ENCODE measurements around the gene IGFBP1. TPM values are rescaled to one million over a fixed set of nuclear protein-coding genes. Genes with fewer than 3 reads are reported as not detected.

IGFBP1 gene
- total RNA-seq, 2 donors from 2014 or later, result not detected

DNA sequence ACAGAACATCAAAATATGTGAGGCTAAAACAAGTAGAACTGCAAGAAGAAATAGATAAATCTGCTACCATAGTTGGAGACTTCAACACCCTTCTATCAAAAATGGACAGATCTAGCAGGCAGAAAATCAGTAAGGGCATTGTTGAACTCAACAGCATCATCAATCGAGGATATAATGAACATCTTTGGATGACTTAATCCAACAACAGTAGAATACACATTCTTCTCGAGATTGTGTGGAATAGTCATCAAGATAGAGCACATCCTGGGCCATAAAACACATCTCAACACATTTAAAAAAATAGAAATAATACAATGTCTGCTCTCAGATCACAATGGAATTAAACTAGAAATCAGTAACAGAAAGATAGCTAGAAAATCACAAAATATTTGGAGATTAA, 9.9 kb downstream of the IGFBP1 start:
- no peak overlapping the region for H3K4me3 ChIP-seq
- no peak for ATAC-seq (ENCODE audit: insufficient number of reproducible peaks, low FRiP score, low read depth)
- no peaks in the 10 kb centered on the region for H3K9me3 ChIP-seq
- no peaks in the 10 kb centered on the region for H3K4me1 ChIP-seq (ENCODE audit: control insufficient read depth in 1 of 2, low read depth in 2 of 2)
- H3K27me3 ChIP-seq (replicated peaks; ENCODE audit: insufficient read depth), result no peaks in the 10 kb centered on the region
- TF ChIP-seq, protein P1, sequence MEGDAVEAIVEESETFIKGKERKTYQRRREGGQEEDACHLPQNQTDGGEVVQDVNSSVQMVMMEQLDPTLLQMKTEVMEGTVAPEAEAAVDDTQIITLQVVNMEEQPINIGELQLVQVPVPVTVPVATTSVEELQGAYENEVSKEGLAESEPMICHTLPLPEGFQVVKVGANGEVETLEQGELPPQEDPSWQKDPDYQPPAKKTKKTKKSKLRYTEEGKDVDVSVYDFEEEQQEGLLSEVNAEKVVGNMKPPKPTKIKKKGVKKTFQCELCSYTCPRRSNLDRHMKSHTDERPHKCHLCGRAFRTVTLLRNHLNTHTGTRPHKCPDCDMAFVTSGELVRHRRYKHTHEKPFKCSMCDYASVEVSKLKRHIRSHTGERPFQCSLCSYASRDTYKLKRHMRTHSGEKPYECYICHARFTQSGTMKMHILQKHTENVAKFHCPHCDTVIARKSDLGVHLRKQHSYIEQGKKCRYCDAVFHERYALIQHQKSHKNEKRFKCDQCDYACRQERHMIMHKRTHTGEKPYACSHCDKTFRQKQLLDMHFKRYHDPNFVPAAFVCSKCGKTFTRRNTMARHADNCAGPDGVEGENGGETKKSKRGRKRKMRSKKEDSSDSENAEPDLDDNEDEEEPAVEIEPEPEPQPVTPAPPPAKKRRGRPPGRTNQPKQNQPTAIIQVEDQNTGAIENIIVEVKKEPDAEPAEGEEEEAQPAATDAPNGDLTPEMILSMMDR (IDR thresholded peaks at IDR 0.05), result no peak
- no peak for DNase-seq (ENCODE audit: low spot score)
- H3K27ac ChIP-seq, result no peak overlapping the region
- H3K36me3 ChIP-seq, result no peaks in the 10 kb centered on the region

DNA sequence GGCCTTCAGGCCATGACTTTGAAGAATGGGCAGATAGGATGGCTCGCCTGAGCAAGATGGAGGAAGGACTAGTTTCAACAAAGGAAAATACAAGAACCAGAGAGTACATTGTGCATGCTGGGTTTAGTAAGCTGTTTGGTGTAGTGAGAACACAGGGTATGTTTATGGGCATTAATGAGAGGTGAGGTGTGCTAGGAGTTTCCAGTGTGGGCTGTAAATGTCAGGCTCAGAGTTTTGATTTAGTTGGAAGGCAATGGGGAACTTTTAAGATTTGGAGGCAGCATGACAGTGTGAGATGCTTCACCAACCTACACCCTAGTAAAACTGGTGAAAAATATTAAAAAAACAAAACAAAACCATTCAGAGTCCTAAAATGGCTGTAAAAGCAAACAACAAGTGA, 13.3 kb downstream of the IGFBP1 start:
- H3K27ac ChIP-seq, result no peak overlapping the region
- no peaks in the 10 kb centered on the region for H3K4me1 ChIP-seq (ENCODE audit: control insufficient read depth in 1 of 2, low read depth in 2 of 2)
- H3K27me3 ChIP-seq (replicated peaks; ENCODE audit: insufficient read depth), result no peaks in the 10 kb centered on the region
- no peak overlapping the region for H3K4me3 ChIP-seq
- ATAC-seq (ENCODE audit: insufficient number of reproducible peaks, low FRiP score, low read depth), result no peak
- H3K36me3 ChIP-seq, result no peaks in the 10 kb centered on the region
- TF ChIP-seq, protein P1 (IDR thresholded peaks at IDR 0.05), result no peak
- DNase-seq (ENCODE audit: low spot score), result no peak
- no peaks in the 10 kb centered on the region for H3K9me3 ChIP-seq

DNA sequence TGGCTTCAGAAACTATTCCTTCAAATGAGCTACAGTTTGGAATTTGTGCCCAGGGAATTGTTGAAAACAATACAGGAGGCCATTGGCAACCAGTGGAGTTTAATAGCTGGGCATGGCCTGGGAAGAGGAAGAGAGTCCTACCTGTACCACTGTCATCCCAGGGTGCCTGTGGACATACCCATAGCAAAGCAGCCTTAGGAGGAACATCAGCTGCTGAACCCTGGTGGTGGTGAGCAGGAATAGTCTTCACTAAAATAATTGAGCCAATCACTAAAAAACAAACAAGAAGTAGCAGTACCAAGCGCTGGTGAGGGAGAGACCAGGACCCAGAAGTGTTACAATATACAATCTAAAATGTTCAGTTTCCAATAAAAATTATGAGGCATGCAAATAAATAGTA, 14.5 kb downstream of the IGFBP1 start:
- H3K4me3 ChIP-seq, result no peak overlapping the region
- TF ChIP-seq, protein P1 (IDR thresholded peaks at IDR 0.05), result no peak
- DNase-seq (ENCODE audit: low spot score) (no peak), ATAC-seq (ENCODE audit: insufficient number of reproducible peaks, low FRiP score, low read depth) (no peak)
- H3K9me3 ChIP-seq, result no peaks in the 10 kb centered on the region
- H3K27ac ChIP-seq, result no peak overlapping the region
- no peaks in the 10 kb centered on the region for H3K36me3 ChIP-seq
- H3K27me3 ChIP-seq (replicated peaks; ENCODE audit: insufficient read depth), result no peaks in the 10 kb centered on the region
- H3K4me1 ChIP-seq (ENCODE audit: control insufficient read depth in 1 of 2, low read depth in 2 of 2), result no peaks in the 10 kb centered on the region

DNA sequence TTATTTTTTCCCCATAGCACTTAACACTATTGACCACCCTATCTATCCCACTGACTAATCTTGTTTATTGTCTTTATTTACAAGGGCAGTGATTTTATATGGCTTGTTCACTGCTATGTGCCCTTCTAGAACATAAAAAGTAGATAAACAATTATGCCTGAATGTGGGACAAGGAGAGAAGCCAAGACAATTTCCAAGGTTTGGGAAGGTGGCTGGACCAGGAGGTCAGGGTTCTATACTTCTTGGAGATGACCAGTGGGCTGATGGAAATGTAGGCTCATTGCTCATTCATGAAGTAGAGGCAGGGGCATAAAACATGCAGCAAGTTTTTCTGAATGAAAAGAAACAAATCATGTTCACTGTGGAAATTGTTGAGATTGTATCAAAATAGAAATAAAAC, 21.3 kb downstream of the IGFBP1 start:
- ATAC-seq (ENCODE audit: insufficient number of reproducible peaks, low FRiP score, low read depth), result no peak
- Histone ChIP-seq H3K27ac (no peak overlapping the region), H3K4me1 (ENCODE audit: control insufficient read depth in 1 of 2, low read depth in 2 of 2) (no peaks in the 10 kb centered on the region), H3K27me3 (replicated peaks; ENCODE audit: insufficient read depth) (no peaks in the 10 kb centered on the region), H3K36me3 (peaks cover 11% of the 10 kb centered on the region), H3K9me3 (no peaks in the 10 kb centered on the region), H3K4me3 (no peak overlapping the region)
- no peak for DNase-seq (ENCODE audit: low spot score)
- TF ChIP-seq, protein P1 (IDR thresholded peaks at IDR 0.05), result no peak

DNA sequence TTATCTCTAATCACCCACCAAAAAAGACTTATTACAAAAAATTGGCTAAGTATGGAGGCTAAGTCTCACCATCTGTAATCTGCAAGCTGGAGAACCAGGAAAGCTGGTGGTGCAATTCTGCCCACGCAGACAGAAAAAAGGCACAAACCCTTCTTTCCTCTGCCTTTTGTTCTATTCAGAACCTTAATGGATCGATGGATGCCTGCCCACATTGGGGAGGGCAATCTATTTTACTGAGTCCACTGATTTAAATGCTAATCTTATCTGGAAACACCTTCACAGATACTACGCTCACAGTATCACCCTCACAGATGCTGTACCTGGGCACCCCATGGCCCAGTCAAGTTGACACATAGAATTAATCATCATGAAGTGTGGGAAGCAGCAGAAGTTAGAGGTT, 22.6 kb downstream of the IGFBP1 start:
- TF ChIP-seq, protein P1 (IDR thresholded peaks at IDR 0.05), result no peak
- Histone ChIP-seq H3K4me3 (no peak overlapping the region), H3K4me1 (ENCODE audit: control insufficient read depth in 1 of 2, low read depth in 2 of 2) (no peaks in the 10 kb centered on the region), H3K9me3 (no peaks in the 10 kb centered on the region), H3K27me3 (replicated peaks; ENCODE audit: insufficient read depth) (no peaks in the 10 kb centered on the region), H3K36me3 (peaks cover 14% of the 10 kb centered on the region), H3K27ac (no peak overlapping the region)
- DNase-seq (ENCODE audit: low spot score) (no peak), ATAC-seq (ENCODE audit: insufficient number of reproducible peaks, low FRiP score, low read depth) (no peak)
